B cell (primary cell): ENCODE data around the gene WDR7. TPM values are rescaled to one million over a fixed set of nuclear protein-coding genes. Genes with fewer than 3 reads are reported as not detected.

Experiments
- ATAC-seq: fragments of 200-7000 bp; cut with Tn5 transposase; one replicate; pipeline ENCODE4 v1.10.0; 2021; ENCODE audit warnings: low read depth, mild to moderate bottlenecking, moderate number of reproducible peaks, moderate library complexity
- CTCF ChIA-PET: fragments of 350-600 bp; sonication (Branson Sonifier 250); formaldehyde crosslinking; loops from one replicate; lab custom pipeline; 2021; ENCODE audit warnings: antibody characterized with exemption, inconsistent platforms; lab: Charles Lee
- POLR2A ChIA-PET: fragments of 350-600 bp; sonication (Branson Sonifier 250); formaldehyde crosslinking; loops from one replicate; lab custom pipeline; 2021; ENCODE audit warnings: antibody characterized with exemption; lab: Charles Lee
- DNase-seq: peaks from one replicate; pipeline ENCODE4 v3.0.0; 2013
- H2AFZ ChIP-seq: 2 replicates; pipeline ENCODE4 v1.6.1; 2012; ENCODE audit warnings: mild to moderate bottlenecking, low read depth, low read length; ENCODE audit not compliant: insufficient read depth, poor library complexity, severe bottlenecking
- H3K27ac ChIP-seq, 2 donors: 1 replicate in 1 of 2; 2 replicates in 1 of 2; pipeline ENCODE4 v1.5.1; 2012 to 2013; ENCODE audit warnings: low read length in 2 of 2, mild to moderate bottlenecking in 2 of 2, moderate library complexity in 1 of 2
- H3K27me3 ChIP-seq, 4 experiments: fragments of 200-600 bp in 1 of 4; sonication (generic) in 1 of 4; replicated peaks in 1 of 4; 1 replicate in 2 of 4; 2 replicates in 2 of 4; pipeline versions ENCODE4 v1.6.1 to v1.7.0; 2013 to 2016; ENCODE audit warnings: low read length in 3 of 4, mild to moderate bottlenecking in 2 of 4, mixed read lengths in 1 of 4, moderate library complexity in 1 of 4; ENCODE audit not compliant: insufficient read depth in 4 of 4, control insufficient read depth in 3 of 4; ENCODE audit errors: control extremely low read depth in 1 of 4
- H3K36me3 ChIP-seq, 2 experiments: replicated peaks in 1 of 2; 1 replicate in 1 of 2; 2 replicates in 1 of 2; pipeline versions ENCODE4 v1.6.1 to v1.7.1; 2013; ENCODE audit warnings: low read length in 1 of 2; ENCODE audit not compliant: insufficient read depth in 2 of 2, control insufficient read depth in 1 of 2; ENCODE audit errors: control extremely low read depth in 1 of 2, extremely low read depth in 1 of 2
- H3K4me1 ChIP-seq, 2 donors: fragments of 200-600 bp in 1 of 2; sonication (generic) in 1 of 2; 1 replicate in 1 of 2; 2 replicates in 1 of 2; pipeline versions ENCODE4 v1.5.1 to v1.6.1; 2013 to 2017; ENCODE audit warnings: low read length in 2 of 2; ENCODE audit not compliant: control insufficient read depth in 2 of 2, insufficient read depth in 2 of 2
- H3K4me2 ChIP-seq: replicated peaks from 2 replicates; pipeline ENCODE3; 2012; ENCODE audit warnings: mild to moderate bottlenecking, low read depth, low read length; ENCODE audit not compliant: poor library complexity, severe bottlenecking
- H3K4me3 ChIP-seq, 5 experiments: fragments of 200-600 bp in 1 of 5; sonication (generic) in 1 of 5; 1 replicate in 3 of 5; 2 replicates in 2 of 5; pipeline versions ENCODE4 v1.5.1 to v1.7.0; 2011 to 2016; ENCODE audit warnings: low read length in 4 of 5, mild to moderate bottlenecking in 4 of 5, low read depth in 2 of 5, control low read depth in 1 of 5, moderate library complexity in 1 of 5; ENCODE audit not compliant: insufficient read depth in 1 of 5; ENCODE audit errors: control extremely low read depth in 1 of 5, extremely low read depth in 1 of 5
- H3K79me2 ChIP-seq: fragments of 200-600 bp; sonication (generic); one replicate; pipeline ENCODE4 v1.6.0; 2016; ENCODE audit warnings: low read length; ENCODE audit not compliant: control insufficient read depth, insufficient read depth
- H3K9ac ChIP-seq: fragments of 200-600 bp; sonication (generic); 2 replicates; pipeline ENCODE4 v1.6.1; 2017; ENCODE audit warnings: mild to moderate bottlenecking, low read length, moderate library complexity
- H3K9me3 ChIP-seq, 3 donors: one replicate each; pipeline versions ENCODE4 v1.6.1 to v1.7.1; 2013; ENCODE audit warnings: low read length in 2 of 3; ENCODE audit not compliant: control insufficient read depth in 2 of 3, insufficient read depth in 1 of 3; ENCODE audit errors: control extremely low read depth in 1 of 3
- H4K20me1 ChIP-seq: 2 replicates; pipeline ENCODE4 v1.6.0; 2012; ENCODE audit warnings: mild to moderate bottlenecking, low read length; ENCODE audit not compliant: insufficient read depth, control insufficient read depth, poor library complexity, severe bottlenecking
- H3K27ac Mint-ChIP-seq: one replicate; pipeline ENCODE4 v1.8.0; 2021; ENCODE audit warnings: mixed read lengths
- H3K27me3 Mint-ChIP-seq: one replicate; pipeline ENCODE4 v1.8.0; 2021; ENCODE audit warnings: mixed read lengths
- H3K4me1 Mint-ChIP-seq: one replicate; pipeline ENCODE4 v1.8.0; 2021; ENCODE audit warnings: mixed read lengths
- H3K4me3 Mint-ChIP-seq: one replicate; pipeline ENCODE4 v1.8.0; 2021; ENCODE audit warnings: mixed read lengths
- H3K9me3 Mint-ChIP-seq: one replicate; pipeline ENCODE4 v1.8.0; 2022; ENCODE audit warnings: mixed read lengths; ENCODE audit not compliant: insufficient read depth
- CTCF ChIP-seq: fragments of 200-600 bp; IDR thresholded peaks from one replicate; pipeline ENCODE4 v1.8.0; 2022; ENCODE audit warnings: antibody characterized with exemption, mild to moderate bottlenecking
- EZH2 ChIP-seq: IDR thresholded peaks from 2 replicates; pipeline ENCODE4 v1.6.1; 2012; ENCODE audit warnings: borderline replicate concordance, low read depth, mild to moderate bottlenecking, moderate library complexity, low read length; ENCODE audit not compliant: insufficient read depth, poor library complexity, severe bottlenecking
- WGBS: methylation state at CpG from one replicate; pipeline ENCODE4 v1.1.5; 2013; ENCODE audit warnings: missing lambda C conversion rate; ENCODE audit not compliant: insufficient coverage; 5-methylcytosine and 5-hydroxymethylcytosine counted together
- intact Hi-C: fragments of 100-400 bp; cut with micrococcal nuclease; formaldehyde crosslinking; loops from one replicate; pipeline ENCODE4 v1.10.0; 2022
- polyA plus RNA-seq: library from polyadenylated mRNA; depleted of rRNA; stranded (reverse); fragments of >200 nt; gene quantifications from 2 replicates; pipeline ENCODE4 v1.2.3, GENCODE V29; 2012
- total RNA-seq, 2 donors: library from RNA; stranded (reverse); fragments of 120-200 nt in 1 of 2; gene quantifications; 1 replicate in 1 of 2; 2 replicates in 1 of 2; pipeline versions ENCODE4 v1.2.3 to v1.2.4, GENCODE V29; 2013 to 2022

Gene WDR7
- total and polyA plus RNA-seq, 2 donors (not counting 1 experiment from before 2014, with no cell fraction given) = 5.5 to 45.0 TPM

- no CpG with 5 or more reads among the region's 2 CpGs for WGBS
- POLR2A ChIA-PET = no interaction called here
Observed at GRCh38 chr18:56901919-56902318, 250.8 kb downstream of the WDR7 start.

GRCh38 chr18:56902653-56903052 is 251.5 kb downstream of the WDR7 start:
- Mint-ChIP-seq H3K9me3 (no peaks in the 10 kb centered on the region), H3K4me1 (no peaks in the 10 kb centered on the region), H3K27me3 (no peaks in the 10 kb centered on the region), H3K27ac (no peak overlapping the region), H3K4me3 (no peak overlapping the region)
- Histone ChIP-seq H3K9me3 (no peaks in the 10 kb centered on the region), H4K20me1 (no peaks in the 10 kb centered on the region), H3K27me3 (no peaks in the 10 kb centered on the region), H3K27ac (no peak overlapping the region), H3K4me1 (no peaks in the 10 kb centered on the region), H3K36me3 (no peaks in the 10 kb centered on the region), H3K4me2 (no peak overlapping the region), H3K9ac (no peak overlapping the region), H3K4me3 (no peak overlapping the region), H2AFZ (no peak overlapping the region), H3K79me2 (no peaks in the 10 kb centered on the region)
- TF ChIP-seq CTCF (no peak), EZH2 (no peak)
- WGBS = no CpG with 5 or more reads among the region's 3 CpGs
- ATAC-seq (no peak), DNase-seq (no peak)
- POLR2A ChIA-PET = no interaction called here
- CTCF ChIA-PET = interaction anchor here (1.2 kb wide), 1 partner anchor 24 kb away, joined by 4 read pairs; no protein-coding TSS in a partner anchor
- intact Hi-C loops = no loop called here

More at GRCh38 chr18:56901919-56902318, 250.8 kb downstream of the WDR7 start:
- Histone ChIP-seq H2AFZ (no peak overlapping the region), H3K36me3 (no peaks in the 10 kb centered on the region), H3K4me3 (no peak overlapping the region), H3K9ac (no peak overlapping the region), H4K20me1 (no peaks in the 10 kb centered on the region), H3K27me3 (no peaks in the 10 kb centered on the region), H3K27ac (no peak overlapping the region), H3K9me3 (no peaks in the 10 kb centered on the region), H3K79me2 (no peaks in the 10 kb centered on the region), H3K4me1 (no peaks in the 10 kb centered on the region), H3K4me2 (no peak overlapping the region)
- Mint-ChIP-seq H3K4me3 (no peak overlapping the region), H3K27me3 (no peaks in the 10 kb centered on the region), H3K4me1 (no peaks in the 10 kb centered on the region), H3K9me3 (no peaks in the 10 kb centered on the region), H3K27ac (no peak overlapping the region)
- ATAC-seq (no peak), DNase-seq (no peak)
- CTCF ChIA-PET = interaction anchor here (1.2 kb wide), 1 partner anchor 25 kb away, joined by 4 read pairs; no protein-coding TSS in a partner anchor
- intact Hi-C loops = no loop called here
- TF ChIP-seq EZH2 (no peak), CTCF (no peak)
